ENCODE results near the gene UNC13D. TPM values are rescaled to one million over a fixed set of nuclear protein-coding genes. Genes with fewer than 3 reads are reported as not detected.

UNC13D gene
- total and polyA plus RNA-seq, 9 of the 15 experiments (the other 6 are each of a cell fraction or from before 2014, with no cell fraction given): 0.86 to 244 (median 69.2) TPM

GRCh38 chr17:75785016-75785890 is 59.0 kb downstream of the UNC13D start (continued):
- TF ChIP-seq ZNF696 (CRISPR knock-in tag; conservative IDR thresholded peaks at IDR 0.05) (no peak), RBM22 (IDR thresholded peaks at IDR 0.05; ENCODE audit: low read depth, low read length, poor library complexity, severe bottlenecking) (no peak), RHOXF2B (CRISPR knock-in tag; conservative IDR thresholded peaks at IDR 0.05) (no peak), HMGN3 (IDR thresholded peaks at IDR 0.05; ENCODE audit: borderline replicate concordance, extremely low read depth, insufficient read length, low read depth, low read length) (peak; percentile 96), E2F3 (CRISPR knock-in tag; IDR thresholded peaks at IDR 0.05) (peak; percentile 98), ZKSCAN1 (IDR thresholded peaks at IDR 0.05; ENCODE audit: low read depth, low read length) (peak; percentile 57; the same call in 1 of the 2 replicates), ZBTB43 (CRISPR knock-in tag; IDR thresholded peaks at IDR 0.05) (peak; percentile 2; the same call in 1 of the 2 replicates), MCM7 (IDR thresholded peaks at IDR 0.05) (no peak), CC2D1A (IDR thresholded peaks at IDR 0.05) (no peak), TCF7L2 (IDR thresholded peaks at IDR 0.05; ENCODE audit: low read depth, low read length) (no peak), EZH2 (IDR thresholded peaks at IDR 0.05; ENCODE audit: borderline replicate concordance, low read depth, low read length) (no peak), CBFB (CRISPR knock-in tag; IDR thresholded peaks at IDR 0.05) (no peak), DACH1 (IDR thresholded peaks at IDR 0.05; ENCODE audit: partially characterized antibody) (peak; percentile 15), ZNF384 (IDR thresholded peaks at IDR 0.05; ENCODE audit: low read depth, low read length) (no peak), ZNF717 (CRISPR knock-in tag; IDR thresholded peaks at IDR 0.05) (peak; percentile 72; the same call in 1 of the 2 replicates), NR4A1 (CRISPR knock-in tag; IDR thresholded peaks at IDR 0.05) (0 out of 2 replicates have a peak, but pooled peaks have one; percentile 51), NR4A1 (tag; IDR thresholded peaks at IDR 0.05) (peak; percentile 98), RNF219 (CRISPR knock-in tag; IDR thresholded peaks at IDR 0.05) (0 out of 2 replicates have a peak, but pooled peaks have one; percentile 69), HIVEP1 (CRISPR knock-in tag; IDR thresholded peaks at IDR 0.05) (0 out of 2 replicates have a peak, but pooled peaks have one; percentile 36), BDP1 (IDR thresholded peaks at IDR 0.05; ENCODE audit: insufficient read depth, insufficient read length) (no peak), CXXC5 (CRISPR knock-in tag; IDR thresholded peaks at IDR 0.05) (no peak)
- TF ChIP-seq, protein P1, sequence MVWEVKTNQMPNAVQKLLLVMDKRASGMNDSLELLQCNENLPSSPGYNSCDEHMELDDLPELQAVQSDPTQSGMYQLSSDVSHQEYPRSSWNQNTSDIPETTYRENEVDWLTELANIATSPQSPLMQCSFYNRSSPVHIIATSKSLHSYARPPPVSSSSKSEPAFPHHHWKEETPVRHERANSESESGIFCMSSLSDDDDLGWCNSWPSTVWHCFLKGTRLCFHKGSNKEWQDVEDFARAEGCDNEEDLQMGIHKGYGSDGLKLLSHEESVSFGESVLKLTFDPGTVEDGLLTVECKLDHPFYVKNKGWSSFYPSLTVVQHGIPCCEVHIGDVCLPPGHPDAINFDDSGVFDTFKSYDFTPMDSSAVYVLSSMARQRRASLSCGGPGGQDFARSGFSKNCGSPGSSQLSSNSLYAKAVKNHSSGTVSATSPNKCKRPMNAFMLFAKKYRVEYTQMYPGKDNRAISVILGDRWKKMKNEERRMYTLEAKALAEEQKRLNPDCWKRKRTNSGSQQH (CRISPR knock-in tag; IDR thresholded peaks at IDR 0.05): peak; percentile 31; the same call in 1 of the 2 replicates
- TF ChIP-seq, protein P2, sequence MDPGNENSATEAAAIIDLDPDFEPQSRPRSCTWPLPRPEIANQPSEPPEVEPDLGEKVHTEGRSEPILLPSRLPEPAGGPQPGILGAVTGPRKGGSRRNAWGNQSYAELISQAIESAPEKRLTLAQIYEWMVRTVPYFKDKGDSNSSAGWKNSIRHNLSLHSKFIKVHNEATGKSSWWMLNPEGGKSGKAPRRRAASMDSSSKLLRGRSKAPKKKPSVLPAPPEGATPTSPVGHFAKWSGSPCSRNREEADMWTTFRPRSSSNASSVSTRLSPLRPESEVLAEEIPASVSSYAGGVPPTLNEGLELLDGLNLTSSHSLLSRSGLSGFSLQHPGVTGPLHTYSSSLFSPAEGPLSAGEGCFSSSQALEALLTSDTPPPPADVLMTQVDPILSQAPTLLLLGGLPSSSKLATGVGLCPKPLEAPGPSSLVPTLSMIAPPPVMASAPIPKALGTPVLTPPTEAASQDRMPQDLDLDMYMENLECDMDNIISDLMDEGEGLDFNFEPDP (CRISPR knock-in tag; IDR thresholded peaks at IDR 0.05): peak; percentile 51; the same call in 1 of the 2 replicates
